ENCODE measurements around the gene NDFIP1. TPM values are rescaled to one million over a fixed set of nuclear protein-coding genes. Genes with fewer than 3 reads are reported as not detected.

NDFIP1 gene
- total RNA-seq, 1 donor from 2014 or later: 16.8 TPM

DNA sequence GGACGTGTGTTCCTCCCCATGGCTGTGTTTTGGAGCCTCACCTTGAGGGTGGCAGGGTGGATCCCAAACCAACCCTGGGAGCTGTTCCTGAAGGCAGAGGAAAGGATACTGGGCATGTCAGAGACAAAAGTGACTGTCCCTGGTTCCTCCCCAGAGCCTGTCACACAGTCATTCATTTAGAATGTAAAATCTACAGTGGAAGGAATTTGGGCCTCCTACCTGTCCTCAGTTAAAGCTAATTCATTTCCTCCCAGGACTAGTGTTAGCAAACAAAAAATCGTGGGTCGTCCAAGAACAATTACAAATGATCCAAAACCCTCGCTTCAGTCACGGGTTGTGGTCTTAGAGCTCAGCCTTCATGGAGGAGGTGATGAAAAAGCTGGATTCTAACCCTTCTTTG, 83.2 kb downstream of the NDFIP1 start:
- DNase-seq (ENCODE audit: low read depth) (no peak), FAIRE-seq (no peak)
- TF ChIP-seq, protein P1, sequence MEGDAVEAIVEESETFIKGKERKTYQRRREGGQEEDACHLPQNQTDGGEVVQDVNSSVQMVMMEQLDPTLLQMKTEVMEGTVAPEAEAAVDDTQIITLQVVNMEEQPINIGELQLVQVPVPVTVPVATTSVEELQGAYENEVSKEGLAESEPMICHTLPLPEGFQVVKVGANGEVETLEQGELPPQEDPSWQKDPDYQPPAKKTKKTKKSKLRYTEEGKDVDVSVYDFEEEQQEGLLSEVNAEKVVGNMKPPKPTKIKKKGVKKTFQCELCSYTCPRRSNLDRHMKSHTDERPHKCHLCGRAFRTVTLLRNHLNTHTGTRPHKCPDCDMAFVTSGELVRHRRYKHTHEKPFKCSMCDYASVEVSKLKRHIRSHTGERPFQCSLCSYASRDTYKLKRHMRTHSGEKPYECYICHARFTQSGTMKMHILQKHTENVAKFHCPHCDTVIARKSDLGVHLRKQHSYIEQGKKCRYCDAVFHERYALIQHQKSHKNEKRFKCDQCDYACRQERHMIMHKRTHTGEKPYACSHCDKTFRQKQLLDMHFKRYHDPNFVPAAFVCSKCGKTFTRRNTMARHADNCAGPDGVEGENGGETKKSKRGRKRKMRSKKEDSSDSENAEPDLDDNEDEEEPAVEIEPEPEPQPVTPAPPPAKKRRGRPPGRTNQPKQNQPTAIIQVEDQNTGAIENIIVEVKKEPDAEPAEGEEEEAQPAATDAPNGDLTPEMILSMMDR (IDR thresholded peaks at IDR 0.05; ENCODE audit: insufficient read depth, low read length, severe bottlenecking): no peak
- H3K36me3 ChIP-seq (ENCODE audit: control insufficient read depth, insufficient read depth, low read length): no peaks in the 10 kb centered on the region
- H3K27me3 ChIP-seq (ENCODE audit: control insufficient read depth, insufficient read depth, low read length): no peaks in the 10 kb centered on the region
- no peak overlapping the region for H3K4me3 ChIP-seq (ENCODE audit: low read depth, low read length)

DNA sequence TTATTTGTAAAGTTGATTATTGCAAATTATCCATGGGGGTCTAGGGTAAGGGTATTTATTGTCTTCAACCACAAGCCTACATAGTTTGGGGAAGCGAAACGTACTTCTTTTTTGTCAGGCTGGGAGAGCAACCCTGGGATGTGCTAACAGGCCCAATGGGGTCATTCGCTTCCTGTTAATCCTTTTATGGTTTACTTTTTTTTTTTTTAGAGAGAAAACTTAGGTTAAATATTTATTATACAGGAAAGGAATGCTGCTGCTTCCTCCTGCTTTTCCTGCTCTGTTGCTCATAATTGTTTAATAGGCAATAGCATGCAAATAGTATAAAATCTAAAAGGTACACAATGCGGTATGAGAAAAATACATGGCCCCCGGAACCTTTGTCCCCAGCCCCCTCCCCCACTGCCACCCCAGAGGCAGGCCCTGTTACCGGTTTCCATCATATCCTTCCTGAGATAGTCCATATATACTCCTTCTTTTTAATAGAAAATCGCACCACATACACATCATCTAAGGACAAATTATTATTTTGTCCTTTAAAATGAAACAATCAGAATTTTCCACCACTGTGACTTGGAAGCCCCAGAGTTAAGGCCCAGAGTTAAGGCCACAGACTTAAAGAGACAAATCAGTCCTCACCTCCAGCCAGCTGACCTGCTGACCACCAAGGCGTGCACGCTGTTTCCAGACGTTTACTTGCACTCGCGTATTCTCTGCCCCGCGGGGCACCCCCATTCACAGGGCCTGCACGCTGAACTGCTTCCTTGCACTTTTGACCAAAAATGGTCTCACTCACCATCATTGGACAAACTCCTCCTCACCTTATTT, 83.9 kb downstream of the NDFIP1 start:
- Histone ChIP-seq H3K36me3 (ENCODE audit: control insufficient read depth, insufficient read depth, low read length) (no peaks in the 10 kb centered on the region), H3K27me3 (ENCODE audit: control insufficient read depth, insufficient read depth, low read length) (no peaks in the 10 kb centered on the region), H3K4me3 (ENCODE audit: low read depth, low read length) (no peak overlapping the region)
- DNase-seq (ENCODE audit: low read depth): no peak
- TF ChIP-seq, protein P1 (IDR thresholded peaks at IDR 0.05; ENCODE audit: insufficient read depth, low read length, severe bottlenecking): no peak
- no peak for FAIRE-seq

DNA sequence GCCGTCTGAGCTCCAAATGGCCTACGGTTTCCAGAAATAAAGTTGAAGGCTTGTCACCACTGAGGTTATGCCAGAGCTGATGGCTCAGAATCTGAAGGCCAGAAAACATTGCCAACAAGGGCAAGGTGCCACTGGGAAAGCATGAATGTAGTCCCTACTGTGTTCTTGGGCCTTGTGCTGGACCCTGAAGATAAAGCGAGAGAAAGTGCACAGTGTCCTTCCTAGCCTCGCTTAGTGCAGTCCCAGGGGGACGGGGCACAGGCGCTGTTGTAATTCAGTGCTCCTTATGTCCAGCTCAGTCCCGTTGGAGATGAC, 84.5 kb downstream of the NDFIP1 start:
- DNase-seq (ENCODE audit: low read depth): no peak
- FAIRE-seq: no peak
- no peak overlapping the region for H3K4me3 ChIP-seq (ENCODE audit: low read depth, low read length)
- TF ChIP-seq, protein P1 (IDR thresholded peaks at IDR 0.05; ENCODE audit: insufficient read depth, low read length, severe bottlenecking): no peak
- no peaks in the 10 kb centered on the region for H3K27me3 ChIP-seq (ENCODE audit: control insufficient read depth, insufficient read depth, low read length)
- no peaks in the 10 kb centered on the region for H3K36me3 ChIP-seq (ENCODE audit: control insufficient read depth, insufficient read depth, low read length)

DNA sequence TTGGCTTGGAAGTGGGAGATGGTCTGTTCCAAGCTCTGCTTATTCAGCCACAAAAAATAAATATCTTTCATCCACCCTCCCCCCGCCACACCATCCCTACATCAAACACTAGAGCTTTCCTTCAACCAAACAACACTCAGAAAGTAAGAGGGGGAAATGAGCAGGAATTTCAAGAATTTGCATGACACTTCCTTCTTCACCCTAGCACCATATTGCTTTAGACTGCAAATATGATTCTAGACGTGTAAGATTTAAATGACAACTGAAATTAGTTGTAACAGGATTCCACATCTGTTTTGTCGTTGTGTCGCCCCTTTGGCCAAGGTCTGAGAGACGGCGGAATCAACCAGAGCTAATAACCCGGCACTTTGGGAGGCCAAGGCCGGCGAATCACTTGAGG, 88.5 kb downstream of the NDFIP1 start:
- Histone ChIP-seq H3K4me3 (ENCODE audit: low read depth, low read length) (no peak overlapping the region), H3K36me3 (ENCODE audit: control insufficient read depth, insufficient read depth, low read length) (no peaks in the 10 kb centered on the region), H3K27me3 (ENCODE audit: control insufficient read depth, insufficient read depth, low read length) (no peaks in the 10 kb centered on the region)
- TF ChIP-seq, protein P1 (IDR thresholded peaks at IDR 0.05; ENCODE audit: insufficient read depth, low read length, severe bottlenecking): no peak
- DNase-seq (ENCODE audit: low read depth) (no peak), FAIRE-seq (no peak)

DNA sequence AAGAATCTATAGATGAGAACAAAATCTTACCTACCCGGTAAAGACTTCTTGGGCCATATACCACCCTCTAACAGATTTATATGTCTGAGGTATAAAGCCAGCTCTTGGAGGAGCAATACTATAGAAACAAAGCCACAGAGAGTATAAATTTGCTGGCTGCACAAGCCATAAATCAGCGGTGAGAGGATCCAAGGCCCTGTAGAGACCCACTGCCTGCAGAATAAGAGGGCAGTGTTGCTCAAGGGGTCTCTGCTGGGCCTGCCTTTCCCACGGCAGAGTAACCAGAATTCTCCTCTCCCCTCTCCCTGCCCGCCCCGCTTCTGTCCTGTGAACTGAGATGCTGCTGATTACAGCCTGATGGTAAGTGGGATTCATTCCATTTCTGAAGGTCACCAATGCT, 89.2 kb downstream of the NDFIP1 start:
- Histone ChIP-seq H3K27me3 (ENCODE audit: control insufficient read depth, insufficient read depth, low read length) (no peaks in the 10 kb centered on the region), H3K36me3 (ENCODE audit: control insufficient read depth, insufficient read depth, low read length) (no peaks in the 10 kb centered on the region), H3K4me3 (ENCODE audit: low read depth, low read length) (no peak overlapping the region)
- no peak for DNase-seq (ENCODE audit: low read depth)
- TF ChIP-seq, protein P1 (IDR thresholded peaks at IDR 0.05; ENCODE audit: insufficient read depth, low read length, severe bottlenecking): no peak
- FAIRE-seq: no peak

DNA sequence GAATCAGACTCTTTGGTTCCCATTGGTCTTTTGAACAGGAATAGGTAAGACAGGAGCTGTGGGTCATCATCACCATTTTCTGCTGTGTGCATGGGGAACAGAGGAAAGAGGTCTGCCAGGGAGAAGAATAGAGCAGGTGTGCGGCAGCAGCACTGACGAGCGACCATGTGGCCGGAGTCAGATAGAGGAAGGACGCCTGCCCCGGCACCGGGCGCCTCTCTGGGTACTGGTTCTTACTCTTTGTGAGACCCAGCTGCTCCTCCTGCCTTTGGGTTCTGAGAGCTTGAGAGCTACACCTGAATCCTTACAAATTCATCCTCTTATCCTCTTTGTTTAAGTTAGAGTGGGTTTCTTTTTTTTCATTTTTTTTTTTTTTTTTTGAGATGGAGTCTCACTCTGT, 90.8 kb downstream of the NDFIP1 start:
- H3K36me3 ChIP-seq (ENCODE audit: control insufficient read depth, insufficient read depth, low read length): no peaks in the 10 kb centered on the region
- DNase-seq (ENCODE audit: low read depth) (no peak), FAIRE-seq (no peak)
- no peak overlapping the region for H3K4me3 ChIP-seq (ENCODE audit: low read depth, low read length)
- no peaks in the 10 kb centered on the region for H3K27me3 ChIP-seq (ENCODE audit: control insufficient read depth, insufficient read depth, low read length)
- TF ChIP-seq, protein P1 (IDR thresholded peaks at IDR 0.05; ENCODE audit: insufficient read depth, low read length, severe bottlenecking): no peak

Data from bronchial epithelial cell (primary cell).